ENCODE data around the gene SH3RF1.

The SH3RF1 gene

GRCh38 chr4:169059306-169060211 lies 211.2 kb downstream of the SH3RF1 start:
- DNase-seq, result no peak

DNA sequence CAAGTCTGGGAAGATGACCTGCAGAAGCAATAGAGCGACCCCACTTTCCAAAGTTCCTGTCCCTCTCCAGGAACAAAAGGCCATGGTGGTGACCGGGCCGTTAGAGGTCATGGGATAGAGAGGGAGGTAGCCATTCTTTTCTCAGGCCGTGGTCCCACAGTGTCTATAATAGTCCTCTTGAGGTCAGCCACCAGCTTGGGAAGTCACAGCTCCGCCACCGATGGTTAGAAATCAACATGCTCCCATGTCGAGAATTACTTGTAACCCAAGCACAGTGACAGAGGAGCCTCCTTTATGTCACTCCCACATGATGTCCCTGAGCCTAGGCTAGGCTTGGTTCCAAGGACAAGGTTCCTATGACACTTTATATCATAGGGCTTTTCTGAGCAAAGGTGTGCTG lies 212.4 kb downstream of the SH3RF1 start:
- DNase-seq, result no peak

GRCh38 chr4:169054879-169055278 lies 215.9 kb downstream of the SH3RF1 start:
- no peak for DNase-seq

DNA sequence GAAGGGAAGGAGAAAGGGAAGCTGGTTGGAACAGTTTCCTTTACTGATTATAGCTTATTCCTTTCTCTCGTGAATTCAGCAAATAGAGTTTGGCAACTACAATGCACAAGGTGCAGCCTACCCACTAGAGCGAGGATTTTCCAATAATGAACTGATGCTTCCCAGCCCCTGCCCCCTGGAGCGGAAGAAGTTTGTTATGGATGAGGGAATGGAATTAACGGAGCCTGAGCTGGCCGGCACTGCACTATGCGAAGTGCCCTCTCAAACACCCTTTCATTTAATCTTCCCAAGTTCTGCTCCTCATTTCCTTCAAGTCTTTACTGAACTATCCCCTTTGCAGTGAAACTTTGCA lies 218.2 kb downstream of the SH3RF1 start:
- no peak for DNase-seq

GRCh38 chr4:169051761-169052593 lies 218.8 kb downstream of the SH3RF1 start:
- DNase-seq, result no peak

DNA sequence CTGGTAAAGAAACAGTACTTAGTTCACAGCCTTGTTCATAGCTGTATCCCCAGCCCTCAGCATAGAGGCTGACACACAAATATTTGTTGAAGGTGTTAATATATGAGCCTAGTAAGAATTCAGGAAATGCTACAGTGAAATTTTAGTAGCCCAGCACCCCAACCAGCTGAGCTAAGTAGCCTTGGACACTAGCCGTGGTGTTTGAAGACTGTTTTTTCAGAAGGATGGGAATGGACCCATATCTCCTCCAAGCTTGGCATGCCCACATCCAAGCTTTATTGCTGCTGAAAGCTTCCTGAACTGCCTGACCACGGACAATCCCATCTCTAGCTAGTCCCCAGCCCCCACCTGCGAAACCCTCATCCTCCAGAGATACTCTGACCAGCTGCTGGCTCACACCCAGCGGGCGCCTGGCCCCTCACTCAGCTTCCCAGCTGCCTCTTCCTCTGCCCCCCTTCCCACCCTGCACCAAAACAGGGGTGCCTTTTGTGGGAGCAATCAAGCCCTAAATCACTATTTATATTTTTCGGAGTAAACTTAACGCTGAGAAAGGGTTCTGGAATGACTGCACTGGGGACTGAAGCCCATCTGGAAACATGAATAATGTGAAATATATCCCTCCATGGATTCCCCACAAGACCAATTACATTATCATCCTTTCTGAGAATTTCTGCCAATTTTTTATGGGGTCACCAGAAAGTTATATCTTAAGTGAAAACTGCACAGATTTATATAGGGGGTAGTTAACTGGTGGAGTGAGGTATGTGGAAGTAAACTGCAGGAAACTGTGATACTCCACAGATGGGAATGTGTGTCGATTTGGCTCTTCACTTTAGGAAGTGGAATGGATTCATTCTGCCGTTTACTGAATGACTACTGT lies 219.6 kb downstream of the SH3RF1 start:
- no peak for DNase-seq

DNA sequence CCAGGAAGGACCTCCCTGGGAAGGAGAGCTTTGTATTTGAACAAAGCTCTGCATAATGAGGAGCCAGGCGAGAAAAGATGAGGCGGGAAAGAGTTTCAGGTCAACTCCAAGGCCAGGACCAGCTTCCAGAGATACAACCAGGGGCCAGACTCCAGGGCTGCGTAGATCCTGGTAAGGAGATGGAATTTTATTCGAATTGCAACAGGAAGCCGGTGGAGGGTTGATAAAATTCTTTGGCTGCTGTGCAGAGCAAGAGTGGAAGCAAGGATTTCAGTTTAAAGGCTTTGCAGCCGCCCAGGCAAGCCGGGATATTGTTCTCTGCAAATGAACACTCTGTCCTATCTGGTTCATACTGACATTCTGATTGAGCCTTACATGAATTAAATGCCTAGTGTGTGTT lies 220.5 kb downstream of the SH3RF1 start:
- DNase-seq, result peak; percentile 57

DNA sequence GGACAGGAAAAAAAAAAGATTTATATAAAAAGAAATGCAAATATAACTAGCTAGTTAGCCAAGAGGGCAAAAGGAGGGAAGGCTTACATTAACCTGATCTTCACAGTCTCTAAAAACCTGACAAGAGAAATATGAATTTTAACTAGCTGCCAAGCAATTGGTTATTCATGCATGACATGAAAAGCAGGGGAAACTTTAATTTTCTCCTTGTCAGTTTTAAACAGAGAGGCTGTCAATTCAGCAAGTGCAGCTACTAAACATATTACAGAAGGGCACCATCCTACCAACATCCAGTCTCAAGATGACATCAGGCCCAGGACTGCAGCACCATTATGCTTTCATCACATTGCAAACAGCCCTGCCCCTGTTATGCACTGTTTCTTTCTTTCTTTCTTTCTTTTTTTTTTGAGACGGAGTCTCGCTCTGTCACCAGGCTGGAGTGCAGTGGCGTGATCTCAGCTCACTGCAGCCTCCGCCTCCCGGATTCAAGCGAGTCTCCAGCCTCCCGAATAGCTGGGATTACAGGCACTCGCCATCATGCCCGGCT lies 221.8 kb downstream of the SH3RF1 start:
- no peak for DNase-seq

DNA sequence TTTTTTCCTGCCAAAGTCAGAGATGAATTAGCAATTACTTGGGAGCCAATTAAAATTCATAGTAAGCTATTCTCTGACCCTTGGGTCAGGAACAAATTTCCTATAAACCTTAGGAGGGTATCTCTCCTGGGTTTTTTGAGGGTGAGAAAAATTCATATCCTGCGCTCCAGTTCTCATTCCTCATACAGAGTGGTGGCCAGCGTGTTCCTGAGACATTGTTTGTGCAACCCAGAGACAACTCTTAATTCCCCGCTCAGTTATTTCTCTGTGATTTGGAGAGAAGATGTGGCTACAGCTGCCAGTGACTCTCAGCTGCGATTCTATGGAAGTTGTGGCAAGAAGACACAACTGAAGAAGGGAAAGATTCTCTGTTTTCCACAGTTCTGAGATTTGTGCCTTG lies 222.8 kb downstream of the SH3RF1 start:
- no peak for DNase-seq

- DNase-seq, result no peak
Measured at GRCh38 chr4:169045862-169046584, 224.7 kb downstream of the SH3RF1 start.

- no peak for DNase-seq
Measured at GRCh38 chr4:169044714-169045447, 225.9 kb downstream of the SH3RF1 start.
